Measurements from ENCODE around the gene DHFR. TPM values are rescaled to one million over a fixed set of nuclear protein-coding genes. Genes with fewer than 3 reads are reported as not detected.

The DHFR gene
- total RNA-seq, 2 donors from 2014 or later = 48.6 to 58.5 TPM

DNA sequence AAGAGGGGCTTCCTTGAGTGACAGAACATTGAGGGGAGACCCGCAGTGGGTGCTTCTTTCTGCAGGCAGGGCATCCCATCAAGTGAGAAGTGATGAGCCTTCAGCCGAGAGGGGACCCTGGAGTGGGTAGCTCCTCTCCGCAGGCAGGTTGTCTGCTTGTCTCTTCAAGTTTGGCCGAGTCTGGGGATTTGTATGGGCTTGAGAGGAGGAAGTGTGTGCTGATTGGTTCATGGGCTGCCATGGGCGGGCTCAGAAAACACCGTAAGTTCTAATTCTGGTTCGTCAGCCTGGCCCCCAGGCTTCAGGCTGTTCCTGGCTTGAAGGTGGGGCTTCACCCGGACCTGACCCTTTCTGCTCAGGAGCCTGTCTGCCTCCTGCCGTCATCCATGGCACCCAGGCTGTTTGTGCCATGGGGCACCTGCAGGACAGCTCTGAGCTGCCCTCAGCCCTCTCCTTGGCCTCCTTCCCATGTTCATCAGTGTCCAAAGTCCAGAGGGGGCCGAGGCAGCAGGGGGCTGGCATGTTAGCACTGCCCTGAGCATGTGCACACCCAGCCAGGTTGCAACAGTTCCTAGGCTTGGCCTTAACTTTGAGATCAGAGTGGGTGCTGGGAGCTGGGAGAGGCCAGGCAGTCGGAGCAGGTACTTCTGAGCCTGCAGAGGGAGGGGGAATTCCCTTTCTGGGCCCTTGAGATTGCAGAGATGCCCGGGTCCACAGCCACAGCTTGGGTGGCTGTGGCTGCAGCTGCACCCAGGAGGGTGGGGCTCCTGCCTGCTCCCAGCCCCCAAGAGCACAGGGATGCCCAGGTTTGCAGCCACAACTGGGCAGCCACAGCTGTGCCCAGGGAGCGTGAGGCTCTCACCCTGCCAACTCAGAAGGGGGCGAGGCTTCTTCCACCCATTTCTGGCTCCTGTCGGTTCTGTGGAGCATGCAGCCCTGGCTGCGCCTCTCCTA lies 13.5 kb upstream of the DHFR start:
- 90 to 98% methylated on average over 6 to 16 of the region's 16 CpGs for WGBS, 2 experiments (ENCODE audit: insufficient coverage in 1 of 2, insufficient read length in 1 of 2)
- peaks cover 60% of the 10 kb centered on the region for H3K36me3 ChIP-seq (ENCODE audit: control insufficient read depth, insufficient read depth, low read length)
- TF ChIP-seq, protein P1, sequence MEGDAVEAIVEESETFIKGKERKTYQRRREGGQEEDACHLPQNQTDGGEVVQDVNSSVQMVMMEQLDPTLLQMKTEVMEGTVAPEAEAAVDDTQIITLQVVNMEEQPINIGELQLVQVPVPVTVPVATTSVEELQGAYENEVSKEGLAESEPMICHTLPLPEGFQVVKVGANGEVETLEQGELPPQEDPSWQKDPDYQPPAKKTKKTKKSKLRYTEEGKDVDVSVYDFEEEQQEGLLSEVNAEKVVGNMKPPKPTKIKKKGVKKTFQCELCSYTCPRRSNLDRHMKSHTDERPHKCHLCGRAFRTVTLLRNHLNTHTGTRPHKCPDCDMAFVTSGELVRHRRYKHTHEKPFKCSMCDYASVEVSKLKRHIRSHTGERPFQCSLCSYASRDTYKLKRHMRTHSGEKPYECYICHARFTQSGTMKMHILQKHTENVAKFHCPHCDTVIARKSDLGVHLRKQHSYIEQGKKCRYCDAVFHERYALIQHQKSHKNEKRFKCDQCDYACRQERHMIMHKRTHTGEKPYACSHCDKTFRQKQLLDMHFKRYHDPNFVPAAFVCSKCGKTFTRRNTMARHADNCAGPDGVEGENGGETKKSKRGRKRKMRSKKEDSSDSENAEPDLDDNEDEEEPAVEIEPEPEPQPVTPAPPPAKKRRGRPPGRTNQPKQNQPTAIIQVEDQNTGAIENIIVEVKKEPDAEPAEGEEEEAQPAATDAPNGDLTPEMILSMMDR (conservative IDR thresholded peaks at IDR 0.05) = no peak
- no peak overlapping the region for H3K27ac Mint-ChIP-seq
- H3K4me3 Mint-ChIP-seq = no peak overlapping the region
- H3K27ac ChIP-seq (ENCODE audit: low read depth, low read length) = no peak overlapping the region
- no peaks in the 10 kb centered on the region for H3K4me1 ChIP-seq (ENCODE audit: control insufficient read depth, insufficient read depth, low read length)
- DNase-seq = peak; percentile 53
- H3K27me3 ChIP-seq (ENCODE audit: control insufficient read depth, insufficient read depth, low read length, poor library complexity, severe bottlenecking) = no peaks in the 10 kb centered on the region
- peaks cover 52% of the 10 kb centered on the region for H3K36me3 Mint-ChIP-seq (ENCODE audit: low read depth)
- no peak overlapping the region for H3K9ac ChIP-seq (ENCODE audit: extremely low read depth, low read length, poor library complexity, severe bottlenecking)
- H3K9me3 ChIP-seq (ENCODE audit: control insufficient read depth, low read length) = no peaks in the 10 kb centered on the region
- H3K27me3 Mint-ChIP-seq (ENCODE audit: insufficient read depth) = no peaks in the 10 kb centered on the region
- H3K4me1 Mint-ChIP-seq = no peaks in the 10 kb centered on the region
- no peaks in the 10 kb centered on the region for H3K9me3 Mint-ChIP-seq
- no peak overlapping the region for H3K4me3 ChIP-seq (ENCODE audit: low read length)

DNA sequence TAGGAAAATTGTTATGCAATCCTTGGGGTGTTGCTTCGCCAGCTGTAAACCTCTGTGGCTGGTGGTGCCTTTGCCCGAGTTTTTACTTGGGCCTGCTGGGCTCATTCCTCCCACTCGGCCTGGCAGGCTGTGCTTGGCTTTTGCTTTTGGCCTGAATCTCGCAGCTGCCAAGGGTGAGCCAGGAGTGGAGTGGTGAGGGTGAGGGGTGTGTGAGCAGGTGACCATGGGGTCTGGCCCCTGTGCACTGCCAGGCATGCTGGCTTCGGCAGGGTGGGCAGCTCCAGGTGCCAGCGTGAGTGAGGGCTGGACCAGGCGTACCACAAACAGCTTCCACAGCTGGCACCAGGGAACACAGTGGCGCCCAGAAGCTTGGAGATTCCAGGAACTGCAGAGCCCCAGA lies 12.6 kb upstream of the DHFR start:
- no peak overlapping the region for H3K9ac ChIP-seq (ENCODE audit: extremely low read depth, low read length, poor library complexity, severe bottlenecking)
- Mint-ChIP-seq H3K9me3 (no peaks in the 10 kb centered on the region), H3K4me3 (no peak overlapping the region), H3K36me3 (ENCODE audit: low read depth) (peaks cover 56% of the 10 kb centered on the region), H3K4me1 (no peaks in the 10 kb centered on the region), H3K27me3 (ENCODE audit: insufficient read depth) (no peaks in the 10 kb centered on the region), H3K27ac (no peak overlapping the region)
- H3K9me3 ChIP-seq (ENCODE audit: control insufficient read depth, low read length) = no peaks in the 10 kb centered on the region
- no peaks in the 10 kb centered on the region for H3K4me1 ChIP-seq (ENCODE audit: control insufficient read depth, insufficient read depth, low read length)
- peaks cover 58% of the 10 kb centered on the region for H3K36me3 ChIP-seq (ENCODE audit: control insufficient read depth, insufficient read depth, low read length)
- DNase-seq = no peak
- no peak overlapping the region for H3K4me3 ChIP-seq (ENCODE audit: low read length)
- no peak overlapping the region for H3K27ac ChIP-seq (ENCODE audit: low read depth, low read length)
- H3K27me3 ChIP-seq (ENCODE audit: control insufficient read depth, insufficient read depth, low read length, poor library complexity, severe bottlenecking) = no peaks in the 10 kb centered on the region
- TF ChIP-seq, protein P1 (conservative IDR thresholded peaks at IDR 0.05) = no peak
- WGBS, 2 experiments (ENCODE audit: insufficient coverage in 1 of 2, insufficient read length in 1 of 2) = 80 to 98% methylated on average over 5 to 8 of the region's 8 CpGs

DNA sequence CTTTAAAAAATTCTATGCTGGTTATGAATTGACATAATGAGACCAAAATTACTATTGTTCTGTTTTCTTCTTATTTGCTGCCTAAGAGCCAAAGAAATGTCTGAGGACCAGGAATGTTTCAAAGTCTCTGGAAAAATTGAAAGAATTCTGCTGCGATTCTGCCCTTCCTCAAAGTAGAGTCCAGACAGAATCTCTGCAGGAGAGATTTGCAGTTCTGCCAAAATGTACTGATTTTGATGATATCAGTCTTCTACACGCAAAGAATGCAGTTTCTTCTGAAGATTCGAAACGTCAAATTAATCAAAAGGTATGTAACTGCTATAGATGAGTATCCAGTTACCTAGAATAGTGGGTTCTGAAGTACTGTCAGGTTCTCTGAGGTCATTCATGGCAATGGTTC lies 10.3 kb upstream of the DHFR start:
- no peaks in the 10 kb centered on the region for H3K4me1 ChIP-seq (ENCODE audit: control insufficient read depth, insufficient read depth, low read length)
- H3K9me3 ChIP-seq (ENCODE audit: control insufficient read depth, low read length) = no peaks in the 10 kb centered on the region
- Mint-ChIP-seq H3K36me3 (ENCODE audit: low read depth) (peaks cover 71% of the 10 kb centered on the region), H3K27me3 (ENCODE audit: insufficient read depth) (no peaks in the 10 kb centered on the region), H3K9me3 (peaks cover 3% of the 10 kb centered on the region), H3K4me3 (no peak overlapping the region), H3K27ac (no peak overlapping the region), H3K4me1 (no peaks in the 10 kb centered on the region)
- no peaks in the 10 kb centered on the region for H3K27me3 ChIP-seq (ENCODE audit: control insufficient read depth, insufficient read depth, low read length, poor library complexity, severe bottlenecking)
- no peak overlapping the region for H3K4me3 ChIP-seq (ENCODE audit: low read length)
- no peak for DNase-seq
- 97 to 98% methylated on average over 4 of the region's 4 CpGs for WGBS, 2 experiments (ENCODE audit: insufficient coverage in 1 of 2, insufficient read length in 1 of 2)
- peaks cover 68% of the 10 kb centered on the region for H3K36me3 ChIP-seq (ENCODE audit: control insufficient read depth, insufficient read depth, low read length)
- H3K9ac ChIP-seq (ENCODE audit: extremely low read depth, low read length, poor library complexity, severe bottlenecking) = no peak overlapping the region
- TF ChIP-seq, protein P1 (conservative IDR thresholded peaks at IDR 0.05) = no peak
- no peak overlapping the region for H3K27ac ChIP-seq (ENCODE audit: low read depth, low read length)
